Lower leg skin (tissue), 4 donors: ENCODE data around the gene MANEA. TPM values are rescaled to one million over a fixed set of nuclear protein-coding genes. Genes with fewer than 3 reads are reported as not detected.
A peak's percentile ranks its signal among the peaks of the same experiment; 100 is the strongest.

ENCODE experiments used
- DNase-seq, 2 donors: peaks; one replicate each; pipeline ENCODE4 v3.0.0-alpha.2; 2019; ENCODE audit warnings: low spot score in 2 of 2
- H3K4me3 ChIP-seq: fragments of 200-600 bp; sonication (generic); 2 replicates; pipeline ENCODE4 v1.5.1; 2017; ENCODE audit warnings: mild to moderate bottlenecking, low read depth; ENCODE audit not compliant: poor library complexity, severe bottlenecking
- POLR2A ChIP-seq, 2 donors: fragments of 450-650 bp; IDR thresholded peaks; one replicate each; pipeline ENCODE4 v1.6.1; 2016 to 2017; ENCODE audit warnings: antibody characterized with exemption in 2 of 2, mild to moderate bottlenecking in 1 of 2, moderate library complexity in 1 of 2
- WGBS, 2 donors: methylation state at CpG; one replicate each; pipeline ENCODE4 v1.1.5; 2018; 5-methylcytosine and 5-hydroxymethylcytosine counted together
- intact Hi-C: fragments of 100-400 bp; cut with DNase I; formaldehyde crosslinking; loops from one replicate; pipeline ENCODE4 v1.15.0; 2023; ENCODE audit warnings: low total_unique reads
- total RNA-seq, 4 donors: library from RNA; depleted of rRNA; stranded (reverse); fragments of >200 nt; gene quantifications; one replicate each; pipeline ENCODE4 v1.1.0, GENCODE V29; 2016
- TF ChIP-seq, protein P1 (sequence below), 3 donors: fragments of 450-650 bp; IDR thresholded peaks; one replicate each; pipeline ENCODE4 v1.5.1; 2016; ENCODE audit warnings: antibody characterized with exemption in 3 of 3, mild to moderate bottlenecking in 3 of 3, moderate library complexity in 2 of 3

Gene MANEA
- total RNA-seq, 4 donors from 2014 or later, result 4.9 to 9.3 (median 6.5) TPM

DNA sequence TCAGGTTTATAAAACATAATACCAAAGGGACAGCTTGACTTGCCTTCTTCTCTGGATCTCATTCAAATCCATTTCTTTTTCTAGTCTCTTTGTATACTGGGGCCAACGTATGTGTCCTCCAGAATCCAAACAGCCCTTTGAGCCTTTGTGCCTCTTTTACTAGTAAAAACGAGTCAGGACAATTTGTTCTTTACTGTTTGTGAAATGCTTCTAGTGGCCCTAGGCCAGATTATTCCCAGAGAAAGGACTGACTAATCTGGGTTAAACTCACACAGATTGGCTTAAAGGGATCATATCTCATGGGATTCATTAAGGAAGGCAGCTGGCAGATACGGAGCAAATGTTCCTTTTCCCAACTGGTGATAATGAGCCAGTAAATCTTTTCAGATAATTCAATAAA is 32.1 kb upstream of the MANEA start:
- H3K4me3 ChIP-seq, result no peak overlapping the region
- TF ChIP-seq POLR2A (IDR thresholded peaks at IDR 0.05), result no peak
- TF ChIP-seq, protein P1, sequence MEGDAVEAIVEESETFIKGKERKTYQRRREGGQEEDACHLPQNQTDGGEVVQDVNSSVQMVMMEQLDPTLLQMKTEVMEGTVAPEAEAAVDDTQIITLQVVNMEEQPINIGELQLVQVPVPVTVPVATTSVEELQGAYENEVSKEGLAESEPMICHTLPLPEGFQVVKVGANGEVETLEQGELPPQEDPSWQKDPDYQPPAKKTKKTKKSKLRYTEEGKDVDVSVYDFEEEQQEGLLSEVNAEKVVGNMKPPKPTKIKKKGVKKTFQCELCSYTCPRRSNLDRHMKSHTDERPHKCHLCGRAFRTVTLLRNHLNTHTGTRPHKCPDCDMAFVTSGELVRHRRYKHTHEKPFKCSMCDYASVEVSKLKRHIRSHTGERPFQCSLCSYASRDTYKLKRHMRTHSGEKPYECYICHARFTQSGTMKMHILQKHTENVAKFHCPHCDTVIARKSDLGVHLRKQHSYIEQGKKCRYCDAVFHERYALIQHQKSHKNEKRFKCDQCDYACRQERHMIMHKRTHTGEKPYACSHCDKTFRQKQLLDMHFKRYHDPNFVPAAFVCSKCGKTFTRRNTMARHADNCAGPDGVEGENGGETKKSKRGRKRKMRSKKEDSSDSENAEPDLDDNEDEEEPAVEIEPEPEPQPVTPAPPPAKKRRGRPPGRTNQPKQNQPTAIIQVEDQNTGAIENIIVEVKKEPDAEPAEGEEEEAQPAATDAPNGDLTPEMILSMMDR (IDR thresholded peaks at IDR 0.05), result no peak
- peak in 1 of 2 donors; percentile 56 for DNase-seq
- 13 to 22% methylated on average over 3 of the region's 3 CpGs for WGBS, 2 donors
- intact Hi-C loops, result no loop called here

DNA sequence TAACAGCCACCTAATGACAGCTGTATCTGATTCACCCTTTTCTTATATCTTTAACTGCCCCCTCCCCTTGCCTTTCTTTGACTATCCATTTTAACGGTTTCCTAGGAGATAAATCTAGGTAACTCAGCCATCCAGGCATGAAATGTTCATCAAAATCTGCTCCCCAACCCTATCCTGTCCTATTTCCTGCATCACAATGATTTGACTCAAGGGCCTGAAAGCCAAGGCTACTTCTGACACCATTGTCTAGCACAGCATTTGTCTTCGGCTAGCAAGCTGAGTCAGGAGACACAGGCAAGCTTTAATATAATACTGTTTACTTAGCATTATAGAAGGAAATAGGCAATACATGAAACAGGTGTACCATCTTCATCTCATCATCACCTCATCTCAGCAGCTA is 31.6 kb upstream of the MANEA start:
- 57 to 60% methylated on average over 2 of the region's 2 CpGs for WGBS, 2 donors
- intact Hi-C loops, result no loop called here
- no peak overlapping the region for H3K4me3 ChIP-seq
- DNase-seq, result no peak
- TF ChIP-seq, protein P1 (IDR thresholded peaks at IDR 0.05), result no peak
- TF ChIP-seq POLR2A (IDR thresholded peaks at IDR 0.05), result no peak

- DNase-seq, result no peak
- no peak overlapping the region for H3K4me3 ChIP-seq
- intact Hi-C loops, result no loop called here
- TF ChIP-seq, protein P1 (IDR thresholded peaks at IDR 0.05), result no peak
- WGBS, 2 donors, result 61 to 65% methylated on average over 1 of the region's 1 CpG
Observed at GRCh38 chr6:95546148-95546547, 31.2 kb upstream of the MANEA start.

DNA sequence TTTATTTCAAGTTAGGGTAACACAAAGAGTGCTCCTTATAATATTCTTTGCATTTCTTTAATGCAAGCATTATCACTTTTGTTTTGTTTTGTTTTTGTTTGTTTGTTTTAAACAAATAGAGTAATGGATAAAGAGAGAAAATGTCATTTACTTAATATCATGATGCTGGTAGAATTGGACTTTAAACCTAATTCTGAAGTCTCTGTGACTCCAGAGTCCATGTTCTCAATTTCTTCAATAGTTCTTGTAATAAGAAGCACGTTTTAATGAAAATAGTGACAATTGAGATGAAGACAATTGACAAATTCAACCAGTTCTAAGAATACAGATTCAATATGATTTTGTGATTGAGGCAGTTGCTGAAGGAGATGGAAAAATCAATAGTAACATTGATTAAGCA is 30.3 kb upstream of the MANEA start:
- no peak overlapping the region for H3K4me3 ChIP-seq
- TF ChIP-seq POLR2A (IDR thresholded peaks at IDR 0.05), result no peak
- TF ChIP-seq, protein P1 (IDR thresholded peaks at IDR 0.05), result no peak
- 71 to 78% methylated on average over 1 of the region's 1 CpG for WGBS, 2 donors
- no peak for DNase-seq
- intact Hi-C loops, result no loop called here

- H3K4me3 ChIP-seq, result no peak overlapping the region
- DNase-seq, result no peak
- TF ChIP-seq POLR2A (IDR thresholded peaks at IDR 0.05), result no peak
- TF ChIP-seq, protein P1 (IDR thresholded peaks at IDR 0.05), result no peak
- WGBS, 2 donors, result 84 to 88% methylated on average over 3 of the region's 3 CpGs
- intact Hi-C loops, result no loop called here
Observed at GRCh38 chr6:95548188-95548786, 29.0 kb upstream of the MANEA start.
